ENCODE results near the gene FANCC. TPM values are rescaled to one million over a fixed set of nuclear protein-coding genes. Genes with fewer than 3 reads are reported as not detected.

FANCC gene
- total and polyA plus RNA-seq, 2 of the 4 experiments (the other 2 are of a cell fraction): 4.7 to 6.3 TPM

GRCh38 chr9:95112436-95113280 is 204.9 kb downstream of the FANCC start:
- Histone ChIP-seq H4K20me1 (ENCODE audit: insufficient read depth, low read length) (no peaks in the 10 kb centered on the region), H2AK5ac (ENCODE audit: low read depth, low read length) (no peak overlapping the region), H3K27ac (ENCODE audit: insufficient read depth, low read length) (no peak overlapping the region), H3K4ac (ENCODE audit: low read depth, low read length) (no peak overlapping the region), H3K4me1 (ENCODE audit: control insufficient read depth, insufficient read depth, low read length) (peaks cover 3% of the 10 kb centered on the region; the same call in 1 of the 2 replicates), H2BK120ac (ENCODE audit: low read depth, low read length) (no peak overlapping the region), H3K79me1 (ENCODE audit: low read depth in 1 of 2, low read length in 2 of 2) (no peaks in the 10 kb centered on the region), H3K14ac (replicated peaks; ENCODE audit: low read depth, low read length) (no peak overlapping the region), H2BK20ac (ENCODE audit: low read depth, low read length) (no peak overlapping the region), H4K91ac (ENCODE audit: insufficient read depth, low read depth, low read length) (no peak overlapping the region), H3K56ac (ENCODE audit: extremely low read depth, insufficient read depth, low read length) (no peak overlapping the region), H2BK5ac (ENCODE audit: low read depth, low read length, poor library complexity, severe bottlenecking) (no peak overlapping the region), H2AK9ac (replicated peaks; ENCODE audit: low read depth, low read length, poor library complexity) (no peak overlapping the region), H4K8ac (ENCODE audit: low read depth in 2 of 2, low read length in 2 of 2) (no peak overlapping the region), H3K23ac (ENCODE audit: low read depth, low read length) (no peak overlapping the region), H3K9me3 (ENCODE audit: control insufficient read depth, insufficient read depth, low read length) (no peaks in the 10 kb centered on the region), H3K27me3 (ENCODE audit: control insufficient read depth, insufficient read depth, low read length) (no peaks in the 10 kb centered on the region), H3K4me3 (ENCODE audit: insufficient read depth, low read depth, low read length) (no peak overlapping the region), H2BK15ac (ENCODE audit: low read depth, low read length) (no peak overlapping the region), H3K9me1 (ENCODE audit: insufficient read depth, low read length) (peaks cover 8% of the 10 kb centered on the region; the same call in 1 of the 2 replicates), H4K5ac (ENCODE audit: low read depth, low read length) (no peak overlapping the region), H3K36me3 (ENCODE audit: control insufficient read depth, insufficient read depth, low read length) (peaks cover 18% of the 10 kb centered on the region), H3K18ac (ENCODE audit: low read depth, low read length) (no peak overlapping the region), H3K4me2 (ENCODE audit: low read depth, low read length) (no peak overlapping the region), H2AFZ (replicated peaks; ENCODE audit: low read length, poor library complexity) (no peak overlapping the region), H3K9ac (ENCODE audit: low read depth, low read length) (no peak overlapping the region)
- DNase-seq (no peak), ATAC-seq (ENCODE audit: low read depth) (no peak)
- 100% methylated on average over 3 of the region's 12 CpGs; no CpG with 5 or more reads in 1 of the 2 experiments for WGBS, 2 experiments (ENCODE audit: extremely low coverage in 2 of 2, insufficient read length in 1 of 2)
- TF ChIP-seq USF2 (IDR thresholded peaks at IDR 0.05; ENCODE audit: low read depth, low read length) (no peak), POLR2A (IDR thresholded peaks at IDR 0.05; ENCODE audit: low read depth, low read length) (no peak), BHLHE40 (IDR thresholded peaks at IDR 0.05; ENCODE audit: low read depth, low read length) (no peak), RCOR1 (IDR thresholded peaks at IDR 0.05; ENCODE audit: insufficient replicate concordance, low read length) (no peak), RAD21 (IDR thresholded peaks at IDR 0.05; ENCODE audit: low read length) (no peak), CHD1 (IDR thresholded peaks at IDR 0.05; ENCODE audit: low read depth, low read length) (no peak), MXI1 (IDR thresholded peaks at IDR 0.05; ENCODE audit: borderline replicate concordance, low read depth, low read length) (no peak), ELK1 (IDR thresholded peaks at IDR 0.05; ENCODE audit: borderline replicate concordance, low read depth, low read length) (no peak), NFE2L2 (IDR thresholded peaks at IDR 0.05; ENCODE audit: low read depth, low read length) (no peak), SMC3 (IDR thresholded peaks at IDR 0.05; ENCODE audit: low read depth, low read length) (no peak), MAZ (IDR thresholded peaks at IDR 0.05; ENCODE audit: borderline replicate concordance, low read depth, low read length) (no peak)
- intact Hi-C loops (cut with micrococcal nuclease): no loop called here
- ChIA-PET CTCF (no interaction called here), POLR2A (ENCODE audit: unreplicated experiment) (no interaction called here)
- no TSS peak for BruUV-seq (replicated peaks)
- in situ Hi-C loops (cut with MboI; ENCODE audit: low sequenced_read_pairs): no loop called here
- dilution Hi-C loops (cut with HindIII; ENCODE audit: low sequenced_read_pairs, unreplicated experiment): no loop called here

Data from IMR-90 (cell line).